ENCODE measurements around the gene PDE9A. TPM values are rescaled to one million over a fixed set of nuclear protein-coding genes. Genes with fewer than 3 reads are reported as not detected.

The PDE9A gene
- total and polyA plus RNA-seq, 2 donors (not counting 1 experiment from before 2014, with no cell fraction given): 0.34 to 5.8 TPM

DNA sequence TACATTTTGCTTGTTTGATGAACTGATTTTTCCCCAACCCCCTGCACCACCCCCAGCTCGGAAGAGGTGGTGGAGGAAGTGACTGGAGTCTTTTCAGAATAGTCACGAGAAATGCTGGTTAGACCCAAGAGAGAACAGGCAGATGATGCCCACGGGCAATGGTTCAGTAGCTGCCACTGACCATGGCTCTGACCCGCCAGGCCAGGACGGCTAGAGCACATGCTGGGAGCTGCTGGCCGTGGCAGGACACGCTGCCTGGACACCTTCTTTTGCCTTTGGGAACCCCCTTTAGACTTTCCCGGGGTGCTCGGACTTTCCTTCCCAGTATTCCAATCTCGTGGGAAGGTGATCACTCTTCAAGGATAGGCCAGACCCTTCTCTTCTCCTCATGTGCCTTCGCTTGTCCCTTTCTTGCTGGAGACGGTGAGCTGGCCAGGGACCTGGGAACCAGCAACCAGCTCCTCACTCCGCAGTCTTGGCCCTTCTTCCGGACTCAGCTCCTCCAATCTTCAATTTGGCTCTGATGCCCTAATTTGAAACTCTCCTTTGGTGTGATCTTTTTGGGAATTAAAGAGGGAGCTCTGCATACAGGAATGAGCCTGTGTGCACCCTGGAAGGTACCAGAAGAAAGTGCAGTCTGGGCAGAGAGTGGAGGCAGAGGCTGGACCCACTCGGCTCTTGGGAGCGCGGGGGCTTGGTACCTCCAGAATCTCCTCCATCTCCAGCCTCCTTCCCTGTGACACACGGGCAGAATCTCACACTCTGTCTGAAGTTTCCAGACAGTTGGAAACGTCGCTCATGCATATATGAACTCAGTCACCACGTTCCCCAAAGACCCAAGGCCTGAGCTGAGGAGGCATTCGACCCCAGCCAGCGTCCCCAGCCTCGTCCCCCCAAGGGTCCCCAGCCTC lies 4.0 kb upstream of the PDE9A start:
- Histone ChIP-seq H3K9ac (ENCODE audit: low read length) (no peak overlapping the region), H4K20me1 (ENCODE audit: control insufficient read depth, insufficient read depth, low read length, poor library complexity, severe bottlenecking) (no peaks in the 10 kb centered on the region), H3K9me3 (ENCODE audit: control extremely low read depth in 1 of 3, control insufficient read depth in 2 of 3, insufficient read depth in 1 of 3, low read length in 2 of 3) (peaks cover 0 to 6% (median 0%) of the 10 kb centered on the region in 3 donors), H3K36me3 (replicated peaks in 1 of 2; ENCODE audit: control extremely low read depth in 1 of 2, control insufficient read depth in 1 of 2, extremely low read depth in 1 of 2, insufficient read depth in 2 of 2, low read length in 1 of 2) (no peaks in the 10 kb centered on the region), H3K79me2 (ENCODE audit: control insufficient read depth, insufficient read depth, low read length) (no peaks in the 10 kb centered on the region), H3K4me2 (replicated peaks; ENCODE audit: low read depth, low read length, poor library complexity, severe bottlenecking) (no peak overlapping the region), H3K4me1 (ENCODE audit: control insufficient read depth in 2 of 2, insufficient read depth in 2 of 2, low read length in 2 of 2) (peaks cover 9 to 12% of the 10 kb centered on the region in 2 donors), H3K4me3 (ENCODE audit: control extremely low read depth in 1 of 5, extremely low read depth in 1 of 5, insufficient read depth in 1 of 5, low read depth in 2 of 5, low read length in 4 of 5) (no peak overlapping the region), H3K27me3 (replicated peaks in 1 of 4; ENCODE audit: control extremely low read depth in 1 of 4, control insufficient read depth in 3 of 4, insufficient read depth in 4 of 4, low read length in 3 of 4) (peaks cover 0 to 20% (median 7%) of the 10 kb centered on the region in 4 experiments), H2AFZ (ENCODE audit: insufficient read depth, low read depth, low read length, poor library complexity, severe bottlenecking) (no peak overlapping the region), H3K27ac (ENCODE audit: low read length in 2 of 2) (no peak overlapping the region)
- POLR2A ChIA-PET: no interaction called here
- no peak overlapping the region for H3K27ac Mint-ChIP-seq
- no peaks in the 10 kb centered on the region for H3K9me3 Mint-ChIP-seq (ENCODE audit: insufficient read depth)
- intact Hi-C loops (cut with micrococcal nuclease): loop anchor here (10.0 kb wide), 1 partner anchor 55 kb away; no protein-coding TSS in a partner anchor
- no peak overlapping the region for H3K4me3 Mint-ChIP-seq
- CTCF ChIA-PET: no interaction called here
- H3K27me3 Mint-ChIP-seq: peaks cover 28% of the 10 kb centered on the region
- DNase-seq (no peak), ATAC-seq (ENCODE audit: low read depth) (no peak)
- WGBS (ENCODE audit: insufficient coverage): 91% methylated on average over 22 of the region's 24 CpGs
- peaks cover 5% of the 10 kb centered on the region for H3K4me1 Mint-ChIP-seq
- TF ChIP-seq EZH2 (IDR thresholded peaks at IDR 0.05; ENCODE audit: borderline replicate concordance, insufficient read depth, low read depth, low read length, poor library complexity, severe bottlenecking): no peak
- TF ChIP-seq, protein P1, sequence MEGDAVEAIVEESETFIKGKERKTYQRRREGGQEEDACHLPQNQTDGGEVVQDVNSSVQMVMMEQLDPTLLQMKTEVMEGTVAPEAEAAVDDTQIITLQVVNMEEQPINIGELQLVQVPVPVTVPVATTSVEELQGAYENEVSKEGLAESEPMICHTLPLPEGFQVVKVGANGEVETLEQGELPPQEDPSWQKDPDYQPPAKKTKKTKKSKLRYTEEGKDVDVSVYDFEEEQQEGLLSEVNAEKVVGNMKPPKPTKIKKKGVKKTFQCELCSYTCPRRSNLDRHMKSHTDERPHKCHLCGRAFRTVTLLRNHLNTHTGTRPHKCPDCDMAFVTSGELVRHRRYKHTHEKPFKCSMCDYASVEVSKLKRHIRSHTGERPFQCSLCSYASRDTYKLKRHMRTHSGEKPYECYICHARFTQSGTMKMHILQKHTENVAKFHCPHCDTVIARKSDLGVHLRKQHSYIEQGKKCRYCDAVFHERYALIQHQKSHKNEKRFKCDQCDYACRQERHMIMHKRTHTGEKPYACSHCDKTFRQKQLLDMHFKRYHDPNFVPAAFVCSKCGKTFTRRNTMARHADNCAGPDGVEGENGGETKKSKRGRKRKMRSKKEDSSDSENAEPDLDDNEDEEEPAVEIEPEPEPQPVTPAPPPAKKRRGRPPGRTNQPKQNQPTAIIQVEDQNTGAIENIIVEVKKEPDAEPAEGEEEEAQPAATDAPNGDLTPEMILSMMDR (IDR thresholded peaks at IDR 0.05): no peak

DNA sequence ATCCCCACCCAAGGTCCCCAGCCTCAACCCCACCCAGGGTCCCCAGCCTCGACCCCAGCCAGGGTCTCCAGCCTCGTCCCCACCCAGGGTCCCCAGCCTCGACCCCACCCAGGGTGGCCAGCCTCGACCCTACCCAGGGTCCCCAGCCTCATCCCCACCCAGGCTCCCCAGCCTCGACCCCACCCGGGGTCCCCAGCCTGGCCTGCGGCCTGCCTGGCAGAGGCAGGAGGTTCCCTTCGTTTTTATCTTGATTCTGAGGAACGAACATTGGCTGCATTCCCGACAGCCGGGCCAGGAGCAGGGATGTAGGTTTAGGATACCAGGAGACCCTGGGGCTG lies 3.4 kb upstream of the PDE9A start:
- no peak overlapping the region for H3K4me3 Mint-ChIP-seq
- H3K4me1 Mint-ChIP-seq: peaks cover 12% of the 10 kb centered on the region

More for the DNA sequence above, 3.4 kb upstream of the PDE9A start:
- Histone ChIP-seq H3K36me3 (replicated peaks in 1 of 2; ENCODE audit: control extremely low read depth in 1 of 2, control insufficient read depth in 1 of 2, extremely low read depth in 1 of 2, insufficient read depth in 2 of 2, low read length in 1 of 2) (no peaks in the 10 kb centered on the region), H3K79me2 (ENCODE audit: control insufficient read depth, insufficient read depth, low read length) (no peaks in the 10 kb centered on the region), H3K4me1 (ENCODE audit: control insufficient read depth in 2 of 2, insufficient read depth in 2 of 2, low read length in 2 of 2) (peaks cover 15 to 18% of the 10 kb centered on the region in 2 donors), H3K4me2 (replicated peaks; ENCODE audit: low read depth, low read length, poor library complexity, severe bottlenecking) (no peak overlapping the region), H3K9me3 (ENCODE audit: control extremely low read depth in 1 of 3, control insufficient read depth in 2 of 3, insufficient read depth in 1 of 3, low read length in 2 of 3) (peaks cover 0 to 9% (median 0%) of the 10 kb centered on the region in 3 donors), H3K27me3 (replicated peaks in 1 of 4; ENCODE audit: control extremely low read depth in 1 of 4, control insufficient read depth in 3 of 4, insufficient read depth in 4 of 4, low read length in 3 of 4) (peaks cover 0 to 26% (median 13%) of the 10 kb centered on the region in 4 experiments), H3K9ac (ENCODE audit: low read length) (no peak overlapping the region), H2AFZ (ENCODE audit: insufficient read depth, low read depth, low read length, poor library complexity, severe bottlenecking) (no peak overlapping the region), H3K27ac (ENCODE audit: low read length in 2 of 2) (no peak overlapping the region), H4K20me1 (ENCODE audit: control insufficient read depth, insufficient read depth, low read length, poor library complexity, severe bottlenecking) (no peaks in the 10 kb centered on the region), H3K4me3 (ENCODE audit: control extremely low read depth in 1 of 5, extremely low read depth in 1 of 5, insufficient read depth in 1 of 5, low read depth in 2 of 5, low read length in 4 of 5) (no peak overlapping the region)
- Mint-ChIP-seq H3K27me3 (peaks cover 34% of the 10 kb centered on the region), H3K9me3 (ENCODE audit: insufficient read depth) (no peaks in the 10 kb centered on the region), H3K27ac (no peak overlapping the region)
- TF ChIP-seq, protein P1 (IDR thresholded peaks at IDR 0.05): no peak
- no peak for TF ChIP-seq EZH2 (IDR thresholded peaks at IDR 0.05; ENCODE audit: borderline replicate concordance, insufficient read depth, low read depth, low read length, poor library complexity, severe bottlenecking)
- POLR2A ChIA-PET: no interaction called here
- intact Hi-C loops (cut with micrococcal nuclease): loop anchor here (10.0 kb wide), 1 partner anchor 55 kb away; no protein-coding TSS in a partner anchor
- WGBS (ENCODE audit: insufficient coverage): 93% methylated on average over 10 of the region's 11 CpGs
- ATAC-seq (ENCODE audit: low read depth) (no peak), DNase-seq (no peak)
- CTCF ChIA-PET: no interaction called here
